Retinal pigment epithelial cell (primary cell): ENCODE results near the gene LYRM1.

Source experiments
- DNase-seq: peaks from one replicate; pipeline ENCODE4 v3.0.0-alpha.2; 2010; ENCODE audit warnings: low read depth
- H3K4me3 ChIP-seq: 2 replicates; pipeline ENCODE4 v1.5.1; 2011; ENCODE audit warnings: mild to moderate bottlenecking, low read length, control low read depth, moderate library complexity
- CTCF ChIP-seq: conservative IDR thresholded peaks from 2 replicates; pipeline ENCODE4 v1.5.1; 2011; ENCODE audit warnings: low read depth, low read length, control low read depth, inconsistent platforms

Gene LYRM1

GRCh38 chr16:20866801-20867200, 33.8 kb upstream of the LYRM1 start:
- no peak for TF ChIP-seq CTCF

GRCh38 chr16:20867585-20867984, 33.0 kb upstream of the LYRM1 start:
- no peak overlapping the region for H3K4me3 ChIP-seq
- DNase-seq: no peak
- no peak for TF ChIP-seq CTCF

More at GRCh38 chr16:20866801-20867200, 33.8 kb upstream of the LYRM1 start:
- H3K4me3 ChIP-seq: no peak overlapping the region
- no peak for DNase-seq

- peak; percentile 26 for DNase-seq
- H3K4me3 ChIP-seq: no peak overlapping the region
- no peak for TF ChIP-seq CTCF
These were observed 31.7 kb upstream of the LYRM1 start for GRCh38 chr16:20868890-20869289.

GRCh38 chr16:20870122-20870820, 30.3 kb upstream of the LYRM1 start:
- TF ChIP-seq CTCF: no peak
- no peak overlapping the region for H3K4me3 ChIP-seq
- no peak for DNase-seq

GRCh38 chr16:20871258-20871657, 29.3 kb upstream of the LYRM1 start:
- no peak overlapping the region for H3K4me3 ChIP-seq
- no peak for DNase-seq
- TF ChIP-seq CTCF: no peak

- DNase-seq: no peak
- H3K4me3 ChIP-seq: no peak overlapping the region
- TF ChIP-seq CTCF: no peak
These were observed 28.4 kb upstream of the LYRM1 start for GRCh38 chr16:20871941-20872815.
